ENCODE results near the gene UNC45A. TPM values are rescaled to one million over a fixed set of nuclear protein-coding genes. Genes with fewer than 3 reads are reported as not detected.

Gene UNC45A
- total RNA-seq, 1 experiment from 2014 or later, result 68.4 TPM

- CTCF ChIA-PET, result no interaction called here
- no peak for ATAC-seq
Measured at GRCh38 chr15:90889736-90890456, 45.2 kb upstream of the UNC45A start.

GRCh38 chr15:90890839-90891238 is 44.2 kb upstream of the UNC45A start:
- H2AFZ ChIP-seq (ENCODE audit: low read length), result no peak overlapping the region
- H3K27me3 ChIP-seq (ENCODE audit: low read length), result no peaks in the 10 kb centered on the region
- TF ChIP-seq EZH2 (IDR thresholded peaks at IDR 0.05; ENCODE audit: low read length, unreplicated experiment), result no peak
- TF ChIP-seq EZH2phosphoT487 (IDR thresholded peaks at IDR 0.05; ENCODE audit: borderline replicate concordance, low read length), result no peak
- TF ChIP-seq CTCF (conservative IDR thresholded peaks at IDR 0.05; ENCODE audit: low read depth, low read length), result no peak
- intact Hi-C loops (cut with micrococcal nuclease), result no loop called here
- H3K4me2 ChIP-seq (ENCODE audit: low read length), result no peak overlapping the region
- no peak overlapping the region for H3K27ac ChIP-seq (ENCODE audit: low read length)
- DNase-seq (no peak), ATAC-seq (no peak)
- H3K36me3 ChIP-seq (ENCODE audit: low read depth, low read length), result no peaks in the 10 kb centered on the region; the same call in 1 of the 2 replicates
- H3K4me1 ChIP-seq (ENCODE audit: insufficient read depth, low read length), result no peaks in the 10 kb centered on the region
- BruUV-seq (replicated peaks), result no TSS peak
- no peaks in the 10 kb centered on the region for H3K9me2 ChIP-seq (replicated peaks; ENCODE audit: low read length)
- H3K9ac ChIP-seq (ENCODE audit: low read length), result no peak overlapping the region
- H4K20me1 ChIP-seq (ENCODE audit: low read length), result no peaks in the 10 kb centered on the region
- no peaks in the 10 kb centered on the region for H3K9me3 ChIP-seq (ENCODE audit: low read length)
- CTCF ChIA-PET, result no interaction called here
- no peak overlapping the region for H3K4me3 ChIP-seq (ENCODE audit: low read length)
- POLR2A ChIA-PET (ENCODE audit: unreplicated experiment), result interaction anchor here (0.5 kb wide), 1 partner anchor 153 kb away, joined by 8 read pairs; no protein-coding TSS in a partner anchor
- no peaks in the 10 kb centered on the region for H3K79me2 ChIP-seq (ENCODE audit: low read length)
- H3F3A ChIP-seq (ENCODE audit: low read length, unreplicated experiment), result no peaks in the 10 kb centered on the region

More at GRCh38 chr15:90889736-90890456, 45.2 kb upstream of the UNC45A start:
- Histone ChIP-seq H3K27ac (ENCODE audit: low read length) (no peak overlapping the region), H3K9me3 (ENCODE audit: low read length) (no peaks in the 10 kb centered on the region), H3K79me2 (ENCODE audit: low read length) (no peaks in the 10 kb centered on the region), H3K36me3 (ENCODE audit: low read depth, low read length) (no peaks in the 10 kb centered on the region; the same call in 1 of the 2 replicates), H3F3A (ENCODE audit: low read length, unreplicated experiment) (no peaks in the 10 kb centered on the region), H3K4me3 (ENCODE audit: low read length) (no peak overlapping the region), H4K20me1 (ENCODE audit: low read length) (no peaks in the 10 kb centered on the region), H3K4me2 (ENCODE audit: low read length) (no peak overlapping the region), H3K4me1 (ENCODE audit: insufficient read depth, low read length) (no peaks in the 10 kb centered on the region), H3K9ac (ENCODE audit: low read length) (no peak overlapping the region), H2AFZ (ENCODE audit: low read length) (no peak overlapping the region), H3K27me3 (ENCODE audit: low read length) (no peaks in the 10 kb centered on the region), H3K9me2 (replicated peaks; ENCODE audit: low read length) (no peaks in the 10 kb centered on the region)
- BruUV-seq (replicated peaks), result no TSS peak
- TF ChIP-seq EZH2 (IDR thresholded peaks at IDR 0.05; ENCODE audit: low read length, unreplicated experiment) (no peak), CTCF (conservative IDR thresholded peaks at IDR 0.05; ENCODE audit: low read depth, low read length) (no peak), EZH2phosphoT487 (IDR thresholded peaks at IDR 0.05; ENCODE audit: borderline replicate concordance, low read length) (no peak)
- POLR2A ChIA-PET (ENCODE audit: unreplicated experiment), result interaction anchor here (0.6 kb wide), 1 partner anchor 787 kb away, joined by 4 read pairs; no protein-coding TSS in a partner anchor
- no peak for DNase-seq
- intact Hi-C loops (cut with micrococcal nuclease), result loop anchor here (5.0 kb wide), 1 partner anchor 173 kb away; the partner anchor contains the start of gene BLM

GRCh38 chr15:90891346-90891949 is 43.6 kb upstream of the UNC45A start:
- no peak for DNase-seq
- Histone ChIP-seq H3K4me3 (ENCODE audit: low read length) (no peak overlapping the region), H3K9me3 (ENCODE audit: low read length) (no peaks in the 10 kb centered on the region), H4K20me1 (ENCODE audit: low read length) (no peaks in the 10 kb centered on the region), H3K27me3 (ENCODE audit: low read length) (no peaks in the 10 kb centered on the region), H3K4me2 (ENCODE audit: low read length) (no peak overlapping the region), H3K9me2 (replicated peaks; ENCODE audit: low read length) (no peaks in the 10 kb centered on the region), H3K4me1 (ENCODE audit: insufficient read depth, low read length) (no peaks in the 10 kb centered on the region), H2AFZ (ENCODE audit: low read length) (no peak overlapping the region), H3K79me2 (ENCODE audit: low read length) (no peaks in the 10 kb centered on the region), H3F3A (ENCODE audit: low read length, unreplicated experiment) (no peaks in the 10 kb centered on the region), H3K9ac (ENCODE audit: low read length) (no peak overlapping the region), H3K36me3 (ENCODE audit: low read depth, low read length) (no peaks in the 10 kb centered on the region), H3K27ac (ENCODE audit: low read length) (no peak overlapping the region)
- BruUV-seq (replicated peaks), result no TSS peak
- intact Hi-C loops (cut with micrococcal nuclease), result no loop called here
- POLR2A ChIA-PET (ENCODE audit: unreplicated experiment), result interaction anchor here (0.5 kb wide), 1 partner anchor 154 kb away, joined by 8 read pairs; no protein-coding TSS in a partner anchor
- CTCF ChIA-PET, result no interaction called here
- TF ChIP-seq EZH2 (IDR thresholded peaks at IDR 0.05; ENCODE audit: low read length, unreplicated experiment) (no peak), EZH2phosphoT487 (IDR thresholded peaks at IDR 0.05; ENCODE audit: borderline replicate concordance, low read length) (no peak), CTCF (conservative IDR thresholded peaks at IDR 0.05; ENCODE audit: low read depth, low read length) (no peak)
- no peak for ATAC-seq
